ENCODE data around the gene SGO1. TPM values are rescaled to one million over a fixed set of nuclear protein-coding genes. Genes with fewer than 3 reads are reported as not detected.

SGO1 gene
- total RNA-seq, 1 experiment from 2014 or later: 23.5 TPM

DNA sequence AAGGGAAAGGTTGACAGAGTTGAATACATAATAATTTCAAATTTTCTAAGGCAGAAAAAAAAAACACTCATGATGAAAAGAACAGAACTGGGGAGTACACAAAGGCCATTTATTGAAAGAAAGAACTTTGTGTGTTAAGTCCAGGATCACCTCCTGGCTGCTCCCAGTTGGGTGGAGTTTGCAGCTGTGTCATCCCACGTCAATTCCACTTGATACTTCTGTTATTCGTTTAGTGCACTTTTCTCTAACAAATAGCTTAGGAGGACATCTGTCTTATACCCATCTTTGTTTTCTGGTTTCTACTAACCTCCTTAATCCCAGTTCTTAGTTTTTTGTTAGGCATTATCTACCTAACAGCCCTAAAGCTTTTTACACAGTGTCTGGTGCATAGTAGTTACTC lies 44.7 kb downstream of the SGO1 start:
- intact Hi-C loops (cut with micrococcal nuclease): no loop called here
- Histone ChIP-seq H3K4me3 (replicated peaks in 1 of 2; ENCODE audit: low read depth in 1 of 2, low read length in 2 of 2) (no peak overlapping the region), H3K36me3 (ENCODE audit: control insufficient read depth in 1 of 2, insufficient read depth in 2 of 2, low read length in 2 of 2) (no peaks in the 10 kb centered on the region), H3K9ac (ENCODE audit: low read length) (no peak overlapping the region), H3K9me2 (ENCODE audit: insufficient read depth) (no peaks in the 10 kb centered on the region), H3K4me2 (ENCODE audit: low read length) (no peak overlapping the region), H3K4me1 (ENCODE audit: control insufficient read depth in 1 of 2, insufficient read depth in 2 of 2, low read length in 2 of 2) (no peaks in the 10 kb centered on the region), H4K20me1 (ENCODE audit: insufficient read depth) (no peaks in the 10 kb centered on the region), H3K9me3 (ENCODE audit: control insufficient read depth in 1 of 2, insufficient read depth in 1 of 2, low read depth in 1 of 2, low read length in 2 of 2) (no peaks in the 10 kb centered on the region), H3K27me3 (ENCODE audit: insufficient read depth, low read length) (no peaks in the 10 kb centered on the region), H3K27ac (ENCODE audit: low read depth, low read length) (no peak overlapping the region), H2AFZ (ENCODE audit: low read depth, low read length, poor library complexity, severe bottlenecking) (no peak overlapping the region), H3K79me2 (ENCODE audit: insufficient read depth, low read length) (no peaks in the 10 kb centered on the region)
- no TSS peak for BruUV-seq (replicated peaks)
- ChIA-PET POLR2A (no interaction called here), CTCF (no interaction called here), RAD21 (ENCODE audit: low non-redundant PET in 1 of 2, low total read pairs in 2 of 2, uncharacterized antibody in 2 of 2, unreplicated experiment in 2 of 2) (no interaction called here)
- ATAC-seq (no peak), DNase-seq (ENCODE audit: low read depth, low spot score) (no peak)
- TF ChIP-seq FOSL1 (IDR thresholded peaks at IDR 0.05; ENCODE audit: low read depth) (no peak), JUND (IDR thresholded peaks at IDR 0.05) (no peak), TCF7L2 (IDR thresholded peaks at IDR 0.05; ENCODE audit: borderline replicate concordance, extremely low read depth, insufficient read depth, insufficient read length) (no peak), SP1 (IDR thresholded peaks at IDR 0.05; ENCODE audit: low read depth) (no peak), RAD21 (IDR thresholded peaks at IDR 0.05; ENCODE audit: low read depth) (no peak), CBX3 (IDR thresholded peaks at IDR 0.05; ENCODE audit: low read depth) (no peak), EZH2phosphoT487 (IDR thresholded peaks at IDR 0.05; ENCODE audit: borderline replicate concordance) (no peak), YY1 (IDR thresholded peaks at IDR 0.05; ENCODE audit: extremely low read depth, insufficient replicate concordance, low read depth, low read length) (no peak), ZNF274 (IDR thresholded peaks at IDR 0.05; ENCODE audit: low read depth, low read length) (no peak)
- TF ChIP-seq, protein P1, sequence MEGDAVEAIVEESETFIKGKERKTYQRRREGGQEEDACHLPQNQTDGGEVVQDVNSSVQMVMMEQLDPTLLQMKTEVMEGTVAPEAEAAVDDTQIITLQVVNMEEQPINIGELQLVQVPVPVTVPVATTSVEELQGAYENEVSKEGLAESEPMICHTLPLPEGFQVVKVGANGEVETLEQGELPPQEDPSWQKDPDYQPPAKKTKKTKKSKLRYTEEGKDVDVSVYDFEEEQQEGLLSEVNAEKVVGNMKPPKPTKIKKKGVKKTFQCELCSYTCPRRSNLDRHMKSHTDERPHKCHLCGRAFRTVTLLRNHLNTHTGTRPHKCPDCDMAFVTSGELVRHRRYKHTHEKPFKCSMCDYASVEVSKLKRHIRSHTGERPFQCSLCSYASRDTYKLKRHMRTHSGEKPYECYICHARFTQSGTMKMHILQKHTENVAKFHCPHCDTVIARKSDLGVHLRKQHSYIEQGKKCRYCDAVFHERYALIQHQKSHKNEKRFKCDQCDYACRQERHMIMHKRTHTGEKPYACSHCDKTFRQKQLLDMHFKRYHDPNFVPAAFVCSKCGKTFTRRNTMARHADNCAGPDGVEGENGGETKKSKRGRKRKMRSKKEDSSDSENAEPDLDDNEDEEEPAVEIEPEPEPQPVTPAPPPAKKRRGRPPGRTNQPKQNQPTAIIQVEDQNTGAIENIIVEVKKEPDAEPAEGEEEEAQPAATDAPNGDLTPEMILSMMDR (IDR thresholded peaks at IDR 0.05 in 2 of 3, conservative IDR thresholded peaks at IDR 0.05 in 1 of 3; ENCODE audit: borderline replicate concordance in 1 of 3, insufficient read depth in 1 of 3, low read depth in 2 of 3, low read length in 2 of 3): no peak

All from HCT116 (cell line).